Heart left ventricle (tissue), 13 donors: ENCODE results near the gene MEA1.
"Not testable (repeated sequence)": the region's sequence is repeated elsewhere in the genome, so short reads cannot be mapped to it uniquely, and the experiment has no call there.

Experiments
- POLR2A ChIP-seq, 2 donors: fragments of 450-650 bp; IDR thresholded peaks; one replicate each; pipeline ENCODE4 v1.6.1; 2017; ENCODE audit warnings: antibody characterized with exemption in 2 of 2, mild to moderate bottlenecking in 2 of 2, moderate library complexity in 2 of 2
- TF ChIP-seq, protein P1 (sequence below), 12 donors: fragments of 200-600 bp; sonication (generic) in 4 of 12; IDR thresholded peaks; one replicate each; pipeline versions ENCODE4 v1.5.0 to v1.8.0; 2018 to 2022; ENCODE audit warnings: antibody characterized with exemption in 12 of 12, mild to moderate bottlenecking in 5 of 12
- donor health status: ischemic (EF 13 %, LVEDD 7.1; RV severe dilation, severe dysfunction).
- donor health status: DM: no; HTN: yes; CAD: no.
- donor health status: DM: no; HTN: no; CAD: no.
- donor health status: ischemic (EF 25% LVEDD 6.9; RV normal size, moderate dysfunction).
- donor health status: ischemic (EF 25% LVEDD 5.7; RV mildly dilated, moderate dysfunction).
- donor health status: ischemic (EF 35%, LVEDD 5.7; RV mildly dilated, moderate dysfunction).
- donor health status: nonischemic (EF 11% LVEDD 7.7; RV severe dilation, severe dysfunction).
- donor health status: DM: yes; HTN: yes; CAD: no.
- donor health status: PGD.
- donor health status: ischemic (EF 29% LVEDD 5.4; RV normal size, mild dysfunction).
- donor health status: nonischemic (EF 23%, LVEDD 6.1; RV moderate dilation, normal function).

DNA sequence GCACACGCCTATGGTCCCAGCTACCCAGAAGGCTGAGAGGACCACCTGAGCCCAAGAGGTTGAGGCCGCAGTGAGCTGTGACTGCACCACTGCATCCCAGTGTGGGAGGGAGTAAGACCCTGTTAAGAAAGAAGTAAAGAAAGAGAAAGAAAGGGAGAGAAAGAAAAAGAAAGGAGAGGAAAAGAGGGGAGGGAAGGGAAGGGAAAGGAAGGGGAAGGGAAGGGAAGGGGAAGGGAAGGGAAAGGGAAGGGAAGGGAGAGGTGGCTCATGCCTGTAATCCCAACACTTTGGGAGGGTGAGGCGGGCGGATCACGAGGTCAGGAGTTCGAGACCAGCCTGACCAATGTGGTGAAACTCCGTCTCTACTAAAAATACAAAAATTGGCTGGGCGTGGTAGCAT, 27.7 kb upstream of the MEA1 start:
- TF ChIP-seq POLR2A (IDR thresholded peaks at IDR 0.05), result not testable (repeated sequence)
- TF ChIP-seq, protein P1, sequence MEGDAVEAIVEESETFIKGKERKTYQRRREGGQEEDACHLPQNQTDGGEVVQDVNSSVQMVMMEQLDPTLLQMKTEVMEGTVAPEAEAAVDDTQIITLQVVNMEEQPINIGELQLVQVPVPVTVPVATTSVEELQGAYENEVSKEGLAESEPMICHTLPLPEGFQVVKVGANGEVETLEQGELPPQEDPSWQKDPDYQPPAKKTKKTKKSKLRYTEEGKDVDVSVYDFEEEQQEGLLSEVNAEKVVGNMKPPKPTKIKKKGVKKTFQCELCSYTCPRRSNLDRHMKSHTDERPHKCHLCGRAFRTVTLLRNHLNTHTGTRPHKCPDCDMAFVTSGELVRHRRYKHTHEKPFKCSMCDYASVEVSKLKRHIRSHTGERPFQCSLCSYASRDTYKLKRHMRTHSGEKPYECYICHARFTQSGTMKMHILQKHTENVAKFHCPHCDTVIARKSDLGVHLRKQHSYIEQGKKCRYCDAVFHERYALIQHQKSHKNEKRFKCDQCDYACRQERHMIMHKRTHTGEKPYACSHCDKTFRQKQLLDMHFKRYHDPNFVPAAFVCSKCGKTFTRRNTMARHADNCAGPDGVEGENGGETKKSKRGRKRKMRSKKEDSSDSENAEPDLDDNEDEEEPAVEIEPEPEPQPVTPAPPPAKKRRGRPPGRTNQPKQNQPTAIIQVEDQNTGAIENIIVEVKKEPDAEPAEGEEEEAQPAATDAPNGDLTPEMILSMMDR (IDR thresholded peaks at IDR 0.05), result not testable (repeated sequence)
